CD8-positive, alpha-beta memory T cell (primary cell): ENCODE measurements around the gene BICD1. TPM values are rescaled to one million over a fixed set of nuclear protein-coding genes. Genes with fewer than 3 reads are reported as not detected.

Experiments
- CTCF ChIA-PET: fragments of 350-600 bp; sonication (Branson Sonifier 250); formaldehyde crosslinking; loops from one replicate; lab custom pipeline; 2021; ENCODE audit warnings: antibody characterized with exemption; lab: Charles Lee
- POLR2A ChIA-PET: fragments of 350-600 bp; sonication (Branson Sonifier 250); formaldehyde crosslinking; loops from one replicate; lab custom pipeline; 2021; ENCODE audit warnings: antibody characterized with exemption; lab: Charles Lee
- DNase-seq, 5 donors: peaks; one replicate each; pipeline versions ENCODE4 v3.0.0 to v3.0.0-alpha.2; 2020 to 2022; ENCODE audit warnings: mixed read lengths in 1 of 5
- H3K27ac ChIP-seq: one replicate; pipeline ENCODE4 v1.7.0; 2013; ENCODE audit warnings: low read depth, mild to moderate bottlenecking, low read length, moderate library complexity
- H3K27me3 ChIP-seq: 2 replicates; pipeline ENCODE4 v1.7.0; 2013; ENCODE audit warnings: low read length, mild to moderate bottlenecking; ENCODE audit not compliant: insufficient read depth, poor library complexity, severe bottlenecking
- H3K36me3 ChIP-seq: 2 replicates; pipeline ENCODE4 v1.7.0; 2013; ENCODE audit warnings: mild to moderate bottlenecking, low read length, moderate library complexity; ENCODE audit not compliant: insufficient read depth
- H3K4me1 ChIP-seq: 2 replicates; pipeline ENCODE4 v1.7.0; 2013; ENCODE audit warnings: mild to moderate bottlenecking, low read length, moderate library complexity; ENCODE audit not compliant: insufficient read depth
- H3K4me3 ChIP-seq: 2 replicates; pipeline ENCODE4 v1.7.0; 2013; ENCODE audit warnings: mild to moderate bottlenecking, low read length
- H3K9me3 ChIP-seq: 2 replicates; pipeline ENCODE4 v1.7.0; 2013; ENCODE audit warnings: mild to moderate bottlenecking, low read length
- H3K27ac Mint-ChIP-seq, 8 donors: one replicate each; pipeline ENCODE4 v1.8.0; 2020 to 2021; ENCODE audit warnings: mixed read lengths in 8 of 8, mild to moderate bottlenecking in 6 of 8, inconsistent platforms in 3 of 8, moderate library complexity in 3 of 8
- H3K27me3 Mint-ChIP-seq, 2 donors: one replicate each; pipeline ENCODE4 v1.8.0; 2020 to 2021; ENCODE audit warnings: mixed read lengths in 2 of 2, mild to moderate bottlenecking in 1 of 2, moderate library complexity in 1 of 2
- H3K36me3 Mint-ChIP-seq, 3 donors: one replicate each; pipeline ENCODE4 v1.8.0; 2020 to 2021; ENCODE audit warnings: mixed read lengths in 3 of 3, inconsistent platforms in 1 of 3, mild to moderate bottlenecking in 1 of 3
- H3K4me1 Mint-ChIP-seq, 3 donors: one replicate each; pipeline ENCODE4 v1.8.0; 2020 to 2021; ENCODE audit warnings: mixed read lengths in 3 of 3, inconsistent platforms in 1 of 3, mild to moderate bottlenecking in 1 of 3
- H3K4me3 Mint-ChIP-seq, 7 donors: one replicate each; pipeline ENCODE4 v1.8.0; 2020 to 2021; ENCODE audit warnings: mixed read lengths in 7 of 7, mild to moderate bottlenecking in 6 of 7, moderate library complexity in 4 of 7, inconsistent platforms in 2 of 7
- H3K9me3 Mint-ChIP-seq, 5 donors: one replicate each; pipeline ENCODE4 v1.8.0; 2020 to 2022; ENCODE audit warnings: mixed read lengths in 5 of 5, mild to moderate bottlenecking in 3 of 5, moderate library complexity in 2 of 5, inconsistent platforms in 1 of 5
- polyA plus RNA-seq: library from polyadenylated mRNA; unstranded; fragments of 300-500 nt; fragmentation: Illumina TruSeq; gene quantifications from one replicate; pipeline ENCODE4 v1.2.3, GENCODE V29; 2021
- total RNA-seq, 2 experiments: library from RNA; stranded (reverse); gene quantifications; one replicate each; pipeline ENCODE4 v1.2.3, GENCODE V29; 2021

BICD1 gene
- total and polyA plus RNA-seq, 3 experiments from 2014 or later, result 8.7 to 20.5 (median 18.0) TPM

DNA sequence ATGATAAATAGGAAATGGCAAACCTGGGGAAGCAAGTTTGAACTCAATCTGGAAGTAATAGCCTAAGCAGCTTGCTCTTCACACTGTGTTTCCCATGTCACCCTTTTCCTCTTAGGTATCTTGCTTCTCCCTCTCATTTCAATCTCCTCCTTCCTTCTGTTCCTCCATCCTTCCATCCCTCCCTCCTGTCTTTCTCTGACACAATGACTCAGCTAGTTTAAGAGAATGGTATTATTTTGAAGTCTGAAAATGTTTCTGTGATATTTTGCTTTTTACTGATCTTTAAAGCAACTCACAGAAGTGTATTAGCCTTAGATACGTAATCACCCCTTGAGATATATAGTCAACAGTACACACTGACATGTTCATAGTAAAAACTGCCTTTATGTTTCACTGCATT, 236.8 kb downstream of the BICD1 start:
- ChIA-PET CTCF (no interaction called here), POLR2A (no interaction called here)
- no peaks in the 10 kb centered on the region for H3K4me1 ChIP-seq
- H3K27ac ChIP-seq, result no peak overlapping the region
- Mint-ChIP-seq H3K4me3 (no peak overlapping the region), H3K4me1 (no peaks in the 10 kb centered on the region), H3K9me3 (no peaks in the 10 kb centered on the region), H3K36me3 (peaks cover 0 to 12% (median 8%) of the 10 kb centered on the region in 3 donors), H3K27me3 (no peaks in the 10 kb centered on the region), H3K27ac (no peak overlapping the region)
- DNase-seq, result no peak
- no peaks in the 10 kb centered on the region for H3K27me3 ChIP-seq
- H3K36me3 ChIP-seq, result peaks cover 5% of the 10 kb centered on the region
- H3K4me3 ChIP-seq, result no peak overlapping the region
- H3K9me3 ChIP-seq, result no peaks in the 10 kb centered on the region

- ChIA-PET CTCF (no interaction called here), POLR2A (no interaction called here)
- H3K36me3 Mint-ChIP-seq, result peaks cover 0 to 9% (median 4%) of the 10 kb centered on the region in 3 donors
- Histone ChIP-seq H3K36me3 (peaks cover 2% of the 10 kb centered on the region), H3K27ac (no peak overlapping the region), H3K27me3 (no peaks in the 10 kb centered on the region), H3K4me1 (no peaks in the 10 kb centered on the region), H3K9me3 (no peaks in the 10 kb centered on the region), H3K4me3 (no peak overlapping the region)
- H3K4me3 Mint-ChIP-seq, result no peak overlapping the region
- no peaks in the 10 kb centered on the region for H3K27me3 Mint-ChIP-seq
- no peaks in the 10 kb centered on the region for H3K9me3 Mint-ChIP-seq
- H3K27ac Mint-ChIP-seq, result no peak overlapping the region
- no peak for DNase-seq
- no peaks in the 10 kb centered on the region for H3K4me1 Mint-ChIP-seq
Observed at GRCh38 chr12:32344047-32344446, 237.4 kb downstream of the BICD1 start.

- Mint-ChIP-seq H3K27me3 (no peaks in the 10 kb centered on the region), H3K4me3 (no peak overlapping the region), H3K27ac (no peak overlapping the region), H3K4me1 (no peaks in the 10 kb centered on the region), H3K36me3 (peaks cover 0 to 9% (median 0%) of the 10 kb centered on the region in 3 donors), H3K9me3 (no peaks in the 10 kb centered on the region)
- Histone ChIP-seq H3K27me3 (no peaks in the 10 kb centered on the region), H3K4me1 (no peaks in the 10 kb centered on the region), H3K36me3 (no peaks in the 10 kb centered on the region), H3K9me3 (no peaks in the 10 kb centered on the region), H3K27ac (no peak overlapping the region), H3K4me3 (no peak overlapping the region)
- ChIA-PET CTCF (no interaction called here), POLR2A (no interaction called here)
- no peak for DNase-seq
Observed at GRCh38 chr12:32353540-32353939, 246.9 kb downstream of the BICD1 start.

DNA sequence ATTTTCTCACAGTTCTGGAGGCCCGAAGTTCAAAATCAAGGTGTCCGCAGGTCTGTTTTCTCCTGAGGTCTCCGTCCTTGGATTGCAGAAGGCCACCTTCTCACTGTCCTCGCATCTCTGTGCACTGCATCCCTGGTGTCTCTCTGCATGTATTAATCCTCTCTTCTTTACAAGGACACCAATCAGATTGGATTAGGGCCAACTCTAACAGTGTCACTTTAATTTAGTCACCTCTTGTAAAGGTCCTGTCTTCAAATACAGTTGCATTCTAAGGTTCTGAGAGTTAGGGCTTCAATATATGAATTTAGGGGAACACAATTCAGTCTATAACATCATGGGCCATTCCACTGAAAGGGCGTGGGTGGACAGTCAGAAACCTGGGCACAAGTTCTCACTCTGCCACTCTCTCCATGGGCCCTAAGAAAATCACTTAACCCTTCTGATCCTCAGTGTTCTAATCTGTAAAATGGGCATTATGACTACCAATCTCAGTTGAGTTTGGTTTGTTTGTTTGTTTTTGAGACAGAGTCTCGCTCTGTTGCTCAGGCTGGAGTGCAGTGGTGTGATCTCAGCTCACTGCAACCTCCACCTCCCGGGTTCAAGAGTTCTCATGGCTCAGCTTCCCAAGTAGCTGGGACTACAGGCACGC, 251.1 kb downstream of the BICD1 start:
- Mint-ChIP-seq H3K27me3 (no peaks in the 10 kb centered on the region), H3K4me1 (no peaks in the 10 kb centered on the region), H3K27ac (peak overlapping the region in 1 of 8 donors; percentile 5), H3K4me3 (no peak overlapping the region), H3K36me3 (peaks cover 0 to 13% (median 0%) of the 10 kb centered on the region in 3 donors), H3K9me3 (no peaks in the 10 kb centered on the region)
- no peaks in the 10 kb centered on the region for H3K36me3 ChIP-seq
- H3K4me1 ChIP-seq, result no peaks in the 10 kb centered on the region
- DNase-seq, result no peak
- H3K9me3 ChIP-seq, result no peaks in the 10 kb centered on the region
- no peak overlapping the region for H3K27ac ChIP-seq
- no peak overlapping the region for H3K4me3 ChIP-seq
- ChIA-PET CTCF (no interaction called here), POLR2A (no interaction called here)
- H3K27me3 ChIP-seq, result no peaks in the 10 kb centered on the region

DNA sequence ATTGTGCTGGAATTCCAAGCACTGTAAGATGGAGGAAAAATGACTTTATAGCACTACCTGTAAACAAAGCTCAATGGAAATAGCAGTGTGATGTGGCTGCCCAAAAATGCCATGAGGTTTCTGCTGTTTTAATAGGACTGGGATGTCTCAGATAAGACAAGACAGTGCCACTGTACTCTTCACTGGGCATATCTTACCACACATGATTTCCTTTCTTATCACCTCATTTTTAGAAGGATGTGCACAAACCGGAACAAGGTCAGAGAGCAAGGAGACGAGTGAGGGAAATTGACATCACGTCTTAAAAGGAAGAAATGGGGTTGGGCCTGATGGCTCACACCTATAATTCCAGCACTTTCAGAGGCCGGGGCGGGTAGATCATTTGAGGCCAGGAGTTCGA, 254.3 kb downstream of the BICD1 start:
- Histone ChIP-seq H3K4me1 (no peaks in the 10 kb centered on the region), H3K27ac (no peak overlapping the region), H3K9me3 (no peaks in the 10 kb centered on the region), H3K27me3 (no peaks in the 10 kb centered on the region), H3K36me3 (no peaks in the 10 kb centered on the region), H3K4me3 (no peak overlapping the region)
- Mint-ChIP-seq H3K27me3 (no peaks in the 10 kb centered on the region), H3K9me3 (no peaks in the 10 kb centered on the region), H3K4me1 (no peaks in the 10 kb centered on the region), H3K27ac (no peak overlapping the region), H3K36me3 (peaks cover 0 to 10% (median 0%) of the 10 kb centered on the region in 3 donors), H3K4me3 (no peak overlapping the region)
- POLR2A ChIA-PET, result no interaction called here
- CTCF ChIA-PET, result no interaction called here
- DNase-seq, result no peak

- no peak for DNase-seq
- H3K4me1 ChIP-seq, result no peaks in the 10 kb centered on the region
- H3K27ac Mint-ChIP-seq, result no peak overlapping the region
- ChIA-PET CTCF (no interaction called here), POLR2A (no interaction called here)
- H3K4me1 Mint-ChIP-seq, result no peaks in the 10 kb centered on the region
- no peaks in the 10 kb centered on the region for H3K27me3 Mint-ChIP-seq
- no peaks in the 10 kb centered on the region for H3K27me3 ChIP-seq
- H3K9me3 ChIP-seq, result no peaks in the 10 kb centered on the region
- H3K4me3 Mint-ChIP-seq, result no peak overlapping the region
- H3K9me3 Mint-ChIP-seq, result no peaks in the 10 kb centered on the region
- no peak overlapping the region for H3K27ac ChIP-seq
- H3K4me3 ChIP-seq, result no peak overlapping the region
- H3K36me3 Mint-ChIP-seq, result peaks cover 0 to 7% (median 0%) of the 10 kb centered on the region in 3 donors
- no peaks in the 10 kb centered on the region for H3K36me3 ChIP-seq
Observed at GRCh38 chr12:32362892-32363291, 256.2 kb downstream of the BICD1 start.

DNA sequence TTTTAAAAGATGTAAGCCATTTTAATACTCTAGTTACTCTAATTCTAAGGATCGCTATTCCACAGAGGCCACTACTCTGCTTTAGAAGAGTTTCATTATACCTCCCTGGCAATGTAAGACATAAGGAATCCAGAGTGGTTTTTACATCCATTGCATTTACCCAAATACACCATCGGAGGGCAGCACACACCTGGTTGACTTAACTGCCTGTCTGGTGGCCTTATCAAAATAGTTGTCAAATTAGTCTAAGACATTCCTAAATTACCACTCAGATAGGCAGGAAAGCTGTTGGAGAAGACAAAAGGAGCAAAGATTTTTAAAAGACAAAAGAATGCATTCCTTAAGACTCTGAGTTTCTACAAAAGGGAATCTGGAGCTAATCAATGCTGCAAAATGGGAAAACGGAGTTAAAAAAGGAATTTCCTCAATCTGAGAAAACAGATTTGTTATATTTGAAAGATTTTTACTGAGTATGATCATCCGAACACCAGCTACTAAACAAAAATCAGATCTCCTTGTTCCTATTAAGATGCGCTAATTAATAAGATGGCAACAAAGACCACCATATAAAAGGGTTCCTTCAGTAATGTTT, 258.9 kb downstream of the BICD1 start:
- no peaks in the 10 kb centered on the region for H3K4me1 Mint-ChIP-seq
- peak overlapping the region in 1 of 8 donors; percentile 1 for H3K27ac Mint-ChIP-seq
- peak; percentile 3 to 50 (median 7) for DNase-seq
- ChIA-PET POLR2A (interaction anchor here (0.6 kb wide), 1 partner anchor 669 kb away, joined by 5 read pairs; no protein-coding TSS in a partner anchor), CTCF (interaction anchor here (1.0 to 1.2 kb wide), 3 partner anchors 10 to 272 kb away, joined by 3 read pairs; no protein-coding TSS in a partner anchor)
- no peaks in the 10 kb centered on the region for H3K27me3 Mint-ChIP-seq
- no peaks in the 10 kb centered on the region for H3K9me3 ChIP-seq
- no peak overlapping the region for H3K27ac ChIP-seq
- H3K4me3 Mint-ChIP-seq, result no peak overlapping the region
- H3K4me3 ChIP-seq, result no peak overlapping the region
- no peaks in the 10 kb centered on the region for H3K4me1 ChIP-seq
- no peaks in the 10 kb centered on the region for H3K9me3 Mint-ChIP-seq
- no peaks in the 10 kb centered on the region for H3K36me3 ChIP-seq
- no peaks in the 10 kb centered on the region for H3K27me3 ChIP-seq
- peaks cover 0 to 2% (median 0%) of the 10 kb centered on the region in 3 donors for H3K36me3 Mint-ChIP-seq

GRCh38 chr12:32366714-32367113, 260.1 kb downstream of the BICD1 start:
- Histone ChIP-seq H3K4me1 (no peaks in the 10 kb centered on the region), H3K4me3 (no peak overlapping the region), H3K36me3 (no peaks in the 10 kb centered on the region), H3K27ac (no peak overlapping the region), H3K27me3 (no peaks in the 10 kb centered on the region), H3K9me3 (no peaks in the 10 kb centered on the region)
- Mint-ChIP-seq H3K36me3 (peaks cover 0 to 2% (median 0%) of the 10 kb centered on the region in 3 donors), H3K9me3 (no peaks in the 10 kb centered on the region), H3K4me3 (no peak overlapping the region), H3K27ac (no peak overlapping the region), H3K4me1 (no peaks in the 10 kb centered on the region), H3K27me3 (no peaks in the 10 kb centered on the region)
- CTCF ChIA-PET, result interaction anchor here (1.2 kb wide), 1 partner anchor 41 kb away, joined by 3 read pairs; no protein-coding TSS in a partner anchor
- POLR2A ChIA-PET, result no interaction called here
- DNase-seq, result no peak
